WTC11 (cell line): ENCODE measurements around the gene ADGRG7.

Source experiments
- ATF1 ChIP-seq: sonication (generic); formaldehyde crosslinking; IDR thresholded peaks from 2 replicates; pipeline ENCODE4 v1.8.1; 2023; ENCODE audit warnings: mild to moderate bottlenecking, moderate library complexity, missing genetic modification reagents
- CTCF ChIP-seq: fragments of 200-600 bp; IDR thresholded peaks from 2 replicates; pipeline ENCODE4 v1.8.0; 2022; ENCODE audit warnings: antibody characterized with exemption
- E2F5 ChIP-seq: sonication (generic); formaldehyde crosslinking; IDR thresholded peaks from 2 replicates; pipeline ENCODE4 v1.8.1; 2022; ENCODE audit warnings: mild to moderate bottlenecking, moderate library complexity, missing genetic modification reagents
- GABPB1 ChIP-seq: sonication (generic); formaldehyde crosslinking; IDR thresholded peaks from 2 replicates; pipeline ENCODE4 v1.8.1; 2023; ENCODE audit warnings: mild to moderate bottlenecking, missing genetic modification reagents
- HMGXB4 ChIP-seq: sonication (generic); formaldehyde crosslinking; IDR thresholded peaks from 2 replicates; pipeline ENCODE4 v1.8.1; 2023; ENCODE audit warnings: mild to moderate bottlenecking, moderate library complexity, missing genetic modification reagents
- MLX ChIP-seq: sonication (generic); formaldehyde crosslinking; IDR thresholded peaks from 2 replicates; pipeline ENCODE4 v1.8.1; 2023; ENCODE audit warnings: mild to moderate bottlenecking, missing genetic modification reagents, moderate library complexity
- NFYB ChIP-seq: sonication (generic); formaldehyde crosslinking; conservative IDR thresholded peaks from 2 replicates; pipeline ENCODE4 v1.8.0; 2022; ENCODE audit warnings: low read depth, missing genetic modification reagents
- NR1H2 ChIP-seq: sonication (generic); formaldehyde crosslinking; IDR thresholded peaks from 2 replicates; pipeline ENCODE4 v1.9.0; 2021; ENCODE audit warnings: mild to moderate bottlenecking, moderate library complexity, missing genetic modification reagents
- NR2C2 ChIP-seq: sonication (generic); formaldehyde crosslinking; IDR thresholded peaks from 2 replicates; pipeline ENCODE4 v1.8.0; 2022; ENCODE audit warnings: mild to moderate bottlenecking, missing genetic modification reagents
- NR3C1 ChIP-seq: sonication (generic); formaldehyde crosslinking; conservative IDR thresholded peaks from 2 replicates; pipeline ENCODE4 v1.8.1; 2023; ENCODE audit warnings: low read depth, mild to moderate bottlenecking, missing genetic modification reagents
- USF2 ChIP-seq: sonication (generic); formaldehyde crosslinking; IDR thresholded peaks from 2 replicates; pipeline ENCODE4 v1.8.1; 2023; ENCODE audit warnings: mild to moderate bottlenecking, missing genetic modification reagents, moderate library complexity
- ZNF219 ChIP-seq: sonication (generic); formaldehyde crosslinking; IDR thresholded peaks from 2 replicates; pipeline ENCODE4 v1.8.0; 2023; ENCODE audit warnings: missing genetic modification reagents, mild to moderate bottlenecking, borderline replicate concordance
- ZSCAN18 ChIP-seq: fragments of 250-450 bp; sonication (Bioruptor Pico); IDR thresholded peaks from 2 replicates; pipeline ENCODE4 v2.1.2; 2022; ENCODE audit warnings: mild to moderate bottlenecking, moderate library complexity

- TF ChIP-seq CTCF = no peak
- TF ChIP-seq ATF1 (CRISPR knock-in tag) = no peak
- no peak for TF ChIP-seq MLX (CRISPR knock-in tag)
- no peak for TF ChIP-seq USF2 (CRISPR knock-in tag)
- TF ChIP-seq ZSCAN18 = no peak
- no peak for TF ChIP-seq ZNF219
- TF ChIP-seq GABPB1 (CRISPR knock-in tag) = no peak
- no peak for TF ChIP-seq NR2C2 (CRISPR knock-in tag)
- no peak for TF ChIP-seq NR3C1 (CRISPR knock-in tag)
- no peak for TF ChIP-seq NR1H2 (CRISPR knock-in tag)
- TF ChIP-seq HMGXB4 (CRISPR knock-in tag) = no peak
- TF ChIP-seq E2F5 (CRISPR knock-in tag) = no peak
- no peak for TF ChIP-seq NFYB
These were observed at the start of gene ADGRG7 for GRCh38 chr3:100609305-100609704.
